Measurements from ENCODE around the gene SHISA4. TPM values are rescaled to one million over a fixed set of nuclear protein-coding genes. Genes with fewer than 3 reads are reported as not detected.

Gene SHISA4, protein sequence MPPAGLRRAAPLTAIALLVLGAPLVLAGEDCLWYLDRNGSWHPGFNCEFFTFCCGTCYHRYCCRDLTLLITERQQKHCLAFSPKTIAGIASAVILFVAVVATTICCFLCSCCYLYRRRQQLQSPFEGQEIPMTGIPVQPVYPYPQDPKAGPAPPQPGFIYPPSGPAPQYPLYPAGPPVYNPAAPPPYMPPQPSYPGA
- total RNA-seq, result 10 to 100 TPM in 1 of 2 donors, 1 to 10 TPM in 1; 9.0 to 16.2 TPM

DNA sequence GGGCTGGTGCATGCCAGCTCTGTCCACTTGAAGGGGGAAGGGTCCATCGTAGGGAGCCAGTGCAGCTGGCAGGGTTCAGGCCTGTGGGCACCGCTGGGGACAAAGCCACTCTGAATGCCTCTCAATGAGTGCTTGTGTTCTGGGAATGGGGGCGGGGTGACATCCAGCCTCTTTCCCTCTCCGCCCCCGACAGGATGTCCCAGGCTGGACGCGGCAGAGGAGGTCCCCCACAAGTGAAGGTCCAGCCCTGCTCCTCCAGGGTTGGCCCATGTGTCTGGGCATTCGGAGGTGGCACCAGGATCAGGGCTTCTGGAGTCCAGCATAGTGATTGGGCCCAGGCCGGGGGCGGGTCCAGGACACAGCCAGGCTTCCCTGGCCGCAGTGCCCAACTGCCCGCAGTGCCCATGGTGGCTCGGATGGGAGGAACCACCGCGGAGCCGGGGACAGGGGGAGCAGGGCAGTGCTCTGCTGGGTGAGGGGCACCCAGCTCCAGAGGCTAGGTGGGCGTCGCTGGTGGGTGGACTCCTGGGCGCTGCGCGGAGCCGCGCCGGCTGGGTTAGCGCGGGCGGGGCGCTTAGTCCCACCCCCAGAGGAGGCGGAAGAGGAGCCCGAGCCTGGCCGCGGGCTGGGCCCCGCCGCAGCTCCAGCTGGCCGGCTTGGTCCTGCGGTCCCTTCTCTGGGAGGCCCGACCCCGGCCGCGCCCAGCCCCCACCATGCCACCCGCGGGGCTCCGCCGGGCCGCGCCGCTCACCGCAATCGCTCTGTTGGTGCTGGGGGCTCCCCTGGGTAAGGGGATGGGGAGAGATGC is at the start of gene SHISA4:
TSS of gene SHISA4 (plus strand) at position 617 of the 808 bp plus-strand sequence. CDS start at position 714, 97 bp downstream.

Small RNAs within 50 kb of the gene (small RNA-seq; reads per million reads assigned to genes)
- gene MIR6739, result 0 reads per million in 2 donors

Other genes starting within 250 kb of the SHISA4 start
- 10 to 100 TPM; 23.1 to 27.0 TPM for gene IPO9, start 59.7 kb upstream of the SHISA4 start, total RNA-seq
- under 1 TPM in 1 of 2 donors, not detected in 1; under 0.01 TPM for gene LMOD1, start 57.6 kb downstream of the SHISA4 start, total RNA-seq
- 10 to 100 TPM; 46.5 to 79.3 TPM for gene TIMM17A, start 66.6 kb downstream of the SHISA4 start, total RNA-seq
- gene RNPEP, start 93.8 kb downstream of the SHISA4 start, total RNA-seq, result 10 to 100 TPM; 50.9 to 77.3 TPM
- under 1 TPM; under 0.01 to 0.34 TPM for gene ELF3, start 121.7 kb downstream of the SHISA4 start, total RNA-seq
- under 1 TPM in 1 of 2 donors, not detected in 1; under 0.01 TPM for gene GPR37L1, start 234.0 kb downstream of the SHISA4 start, total RNA-seq

All from melanocyte of skin (primary cell).